AG09309 (cell line): Measurements from ENCODE around the gene NYAP2.

Experiments used
- DNase-seq: peaks from one replicate; pipeline ENCODE4 v3.0.0-alpha.2; 2010; ENCODE audit warnings: low read depth
- H3K4me3 ChIP-seq: 2 replicates; pipeline ENCODE4 v1.5.1; 2011; ENCODE audit warnings: mild to moderate bottlenecking, low read depth, low read length, moderate library complexity; ENCODE audit not compliant: control insufficient read depth
- CTCF ChIP-seq: IDR thresholded peaks from 2 replicates; pipeline ENCODE4 v1.5.1; 2011; ENCODE audit warnings: mild to moderate bottlenecking, low read depth, low read length, inconsistent platforms; ENCODE audit not compliant: insufficient read depth, control insufficient read depth; ENCODE audit errors: missing control alignments

The NYAP2 gene

GRCh38 chr2:225600865-225601264 is 201.4 kb downstream of the NYAP2 start:
- no peak for TF ChIP-seq CTCF
- no peak overlapping the region for H3K4me3 ChIP-seq
- no peak for DNase-seq

GRCh38 chr2:225602205-225602604 is 202.7 kb downstream of the NYAP2 start:
- DNase-seq: no peak
- H3K4me3 ChIP-seq: no peak overlapping the region
- no peak for TF ChIP-seq CTCF

GRCh38 chr2:225608136-225608535 is 208.6 kb downstream of the NYAP2 start:
- no peak overlapping the region for H3K4me3 ChIP-seq
- no peak for TF ChIP-seq CTCF

GRCh38 chr2:225612636-225613035 is 213.1 kb downstream of the NYAP2 start:
- no peak for DNase-seq
- TF ChIP-seq CTCF: no peak
- no peak overlapping the region for H3K4me3 ChIP-seq

More at GRCh38 chr2:225608136-225608535, 208.6 kb downstream of the NYAP2 start:
- DNase-seq: no peak

- no peak overlapping the region for H3K4me3 ChIP-seq
- TF ChIP-seq CTCF: no peak
- no peak for DNase-seq
These were observed 215.4 kb downstream of the NYAP2 start for GRCh38 chr2:225614915-225615314.

- no peak for DNase-seq
- no peak overlapping the region for H3K4me3 ChIP-seq
- no peak for TF ChIP-seq CTCF
These were observed 216.0 kb downstream of the NYAP2 start for GRCh38 chr2:225615514-225615913.

- no peak overlapping the region for H3K4me3 ChIP-seq
- no peak for DNase-seq
- TF ChIP-seq CTCF: no peak
These were observed 216.9 kb downstream of the NYAP2 start for GRCh38 chr2:225616372-225616771.
